Islet precursor cell (in vitro differentiated cells): ENCODE results near the gene HCN3.
A peak's percentile ranks its signal among the peaks of the same experiment; 100 is the strongest.
"Not testable (repeated sequence)": the region's sequence is repeated elsewhere in the genome, so short reads cannot be mapped to it uniquely, and the experiment has no call there.

ENCODE experiments used
- DNase-seq: peaks from one replicate; pipeline ENCODE4 v3.0.0-alpha.2; 2018

Gene HCN3

DNA sequence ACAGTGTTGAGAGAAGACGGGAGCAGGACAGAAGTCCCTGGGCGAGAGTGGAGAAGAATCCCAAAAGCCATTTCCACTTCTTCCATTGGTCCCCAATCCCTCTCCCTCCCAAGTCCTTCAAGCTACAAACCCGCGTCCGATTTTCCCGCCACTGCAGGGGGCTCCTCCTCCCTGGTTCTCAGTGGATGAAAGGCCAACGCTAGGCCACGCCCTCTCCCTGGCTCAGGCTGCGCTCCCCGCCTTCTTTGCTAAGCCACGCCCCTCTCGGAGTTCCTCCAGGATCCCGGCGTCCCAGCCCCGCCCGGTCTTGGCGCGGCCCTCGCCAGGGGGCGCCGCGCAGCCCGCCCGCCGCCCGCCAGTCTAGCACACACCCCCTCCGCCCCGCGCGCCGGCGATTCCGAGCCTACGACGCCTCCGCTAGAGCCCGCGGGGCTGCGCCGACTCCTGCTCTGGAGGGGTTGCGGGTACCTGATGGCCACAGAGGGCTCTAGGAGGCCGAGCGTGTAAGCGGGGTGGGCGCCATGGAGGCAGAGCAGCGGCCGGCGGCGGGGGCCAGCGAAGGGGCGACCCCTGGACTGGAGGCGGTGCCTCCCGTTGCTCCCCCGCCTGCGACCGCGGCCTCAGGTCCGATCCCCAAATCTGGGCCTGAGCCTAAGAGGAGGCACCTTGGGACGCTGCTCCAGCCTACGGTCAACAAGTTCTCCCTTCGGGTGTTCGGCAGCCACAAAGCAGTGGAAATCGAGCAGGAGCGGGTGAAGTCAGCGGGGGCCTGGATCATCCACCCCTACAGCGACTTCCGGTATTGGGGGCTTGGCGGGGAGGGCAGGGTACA lies at the start of gene HCN3:
HCN3 (plus strand) TSS at position 394 of the 832 bp plus-strand sequence; CDS start at position 522, 128 bp downstream.
- peak; percentile 98 for DNase-seq

DNA sequence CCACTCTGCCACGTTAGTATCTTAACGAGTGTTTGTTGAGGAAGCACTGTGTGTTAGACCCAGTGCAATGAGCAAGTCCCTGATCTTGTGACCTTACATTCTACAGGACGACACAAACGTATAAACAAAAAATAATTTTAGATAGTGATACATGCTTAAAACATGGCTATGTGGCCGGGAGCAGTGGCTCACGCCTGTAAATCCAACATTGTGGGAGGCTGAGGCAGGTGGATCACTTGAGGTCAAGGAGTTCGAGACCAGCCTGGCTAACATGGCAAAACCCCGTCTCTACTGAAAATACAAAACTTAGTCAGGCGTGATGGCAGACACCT lies 49.2 kb upstream of the HCN3 start:
- no peak for DNase-seq

DNA sequence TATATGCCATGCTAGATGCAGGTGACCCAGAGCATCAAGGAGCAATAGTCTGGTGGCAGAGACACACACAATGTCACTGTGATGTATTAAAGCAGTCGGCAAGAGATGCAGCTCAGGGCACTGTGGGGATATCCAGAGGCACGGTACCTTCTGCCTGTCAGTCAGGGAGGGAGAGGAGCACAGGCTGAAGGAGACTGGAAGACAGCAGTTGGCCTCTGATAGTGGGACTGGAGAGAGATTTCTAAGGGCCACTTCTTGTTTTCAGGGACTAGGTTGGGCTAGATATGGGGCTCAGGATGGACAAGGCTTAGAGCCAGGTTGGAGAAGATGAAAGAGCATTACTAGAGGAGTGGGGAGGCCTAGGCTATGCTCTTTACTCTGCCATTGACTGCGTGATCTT lies 46.0 kb upstream of the HCN3 start:
- not testable (repeated sequence) for DNase-seq

DNA sequence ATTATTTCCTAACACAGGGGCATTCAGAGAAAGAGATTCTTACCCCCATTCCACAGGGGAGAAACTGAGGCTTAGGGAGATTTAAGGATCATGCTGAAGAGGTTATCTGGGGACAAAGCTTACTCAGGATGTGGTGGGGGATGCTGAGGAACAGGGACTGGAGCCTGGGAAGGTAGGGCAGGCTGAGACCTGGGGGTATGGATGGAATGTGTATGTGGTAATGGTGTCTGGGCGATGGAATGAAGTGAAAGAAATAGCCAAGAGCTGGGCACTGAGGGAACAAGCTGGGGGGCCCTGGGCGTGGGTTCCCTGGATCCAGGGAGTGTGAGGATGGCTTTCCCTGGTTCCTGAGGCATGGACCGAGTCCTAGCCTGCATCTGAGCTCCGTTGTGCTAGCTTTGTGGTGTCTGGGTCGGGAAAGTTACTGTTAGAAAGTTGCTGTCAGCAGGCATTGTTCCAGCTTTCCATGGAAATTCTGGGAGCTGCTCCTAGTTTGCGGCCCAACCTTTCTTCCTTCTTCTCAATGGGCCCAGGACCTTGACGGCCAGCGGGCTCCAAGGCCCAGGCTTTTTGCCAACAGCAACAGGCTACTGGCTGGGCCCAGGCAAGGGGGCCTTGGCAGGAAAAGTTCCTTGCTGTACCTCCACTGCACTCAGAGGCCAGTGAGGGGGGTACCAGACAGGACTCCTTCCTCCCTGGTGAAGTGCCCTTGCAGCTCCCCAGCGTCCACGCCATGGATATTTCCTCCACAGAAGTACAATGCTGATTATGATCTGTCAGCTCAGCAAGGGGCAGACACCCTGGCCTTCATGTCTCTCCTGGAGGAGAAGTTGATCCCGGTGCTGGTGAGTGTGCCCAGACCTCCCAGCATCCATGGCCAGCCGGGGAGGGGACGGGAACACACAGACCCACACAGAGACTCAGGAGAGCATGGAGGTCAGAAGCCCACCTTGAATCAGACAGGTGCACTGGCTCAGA lies 45.0 kb upstream of the HCN3 start:
- not testable (repeated sequence) for DNase-seq

DNA sequence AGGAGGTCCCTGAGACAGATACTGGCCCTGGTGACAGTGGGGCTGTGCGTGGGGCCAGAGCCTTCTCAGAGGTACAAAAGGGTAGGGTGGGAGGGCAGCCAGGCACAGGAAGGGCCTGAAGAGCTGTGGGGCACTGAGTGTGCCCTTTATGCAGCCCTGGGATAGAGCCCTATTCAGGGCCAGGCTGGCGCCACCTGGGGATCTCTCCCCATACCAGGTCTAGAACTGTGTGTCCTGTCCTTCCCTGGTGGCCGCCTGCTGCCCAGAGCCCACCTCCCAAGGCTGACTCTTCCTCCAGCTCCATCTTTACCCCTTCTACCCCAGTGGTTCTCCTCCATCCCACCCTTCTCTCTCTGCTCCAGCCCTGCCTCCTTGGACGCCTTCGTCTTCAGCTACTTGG lies 43.8 kb upstream of the HCN3 start:
- not testable (repeated sequence) for DNase-seq

DNA sequence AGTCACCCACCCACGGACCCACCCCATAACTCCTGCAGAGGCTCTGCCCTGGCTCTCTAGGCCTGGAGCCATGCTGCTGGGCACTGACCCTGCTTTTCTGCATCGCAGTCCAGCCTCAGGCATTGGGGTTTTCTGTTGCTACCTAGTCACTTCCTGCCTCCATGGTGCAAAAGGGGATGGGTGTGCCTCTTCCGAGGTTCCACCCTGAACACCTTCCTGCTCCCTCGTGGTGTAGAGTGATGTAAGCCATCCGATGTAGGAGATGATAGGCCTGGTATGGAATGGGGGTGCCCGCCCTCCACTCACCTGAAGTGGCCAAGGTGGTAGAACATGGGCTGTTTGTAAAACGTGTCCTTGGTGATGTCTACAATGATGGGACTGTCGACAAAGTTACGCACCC lies 41.9 kb upstream of the HCN3 start:
- not testable (repeated sequence) for DNase-seq

DNA sequence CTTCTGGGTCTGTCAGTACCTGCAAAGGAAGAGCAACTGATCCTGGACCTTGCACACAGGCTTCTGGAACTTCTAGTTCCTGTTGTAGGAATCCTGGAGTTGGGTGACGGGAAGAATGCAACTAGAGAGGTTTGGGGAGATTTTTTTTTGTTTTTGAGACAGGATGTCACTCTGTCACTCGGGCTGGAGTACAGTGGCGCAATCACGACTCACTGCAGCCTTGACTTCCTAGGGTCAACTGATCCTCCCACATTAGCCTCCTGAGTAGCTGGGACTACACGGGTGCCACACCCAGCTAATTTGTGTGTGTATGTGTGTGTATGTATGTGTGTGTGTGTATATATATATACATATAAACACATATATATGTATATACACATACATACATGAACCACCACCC lies 40.8 kb upstream of the HCN3 start:
- DNase-seq = no peak

DNA sequence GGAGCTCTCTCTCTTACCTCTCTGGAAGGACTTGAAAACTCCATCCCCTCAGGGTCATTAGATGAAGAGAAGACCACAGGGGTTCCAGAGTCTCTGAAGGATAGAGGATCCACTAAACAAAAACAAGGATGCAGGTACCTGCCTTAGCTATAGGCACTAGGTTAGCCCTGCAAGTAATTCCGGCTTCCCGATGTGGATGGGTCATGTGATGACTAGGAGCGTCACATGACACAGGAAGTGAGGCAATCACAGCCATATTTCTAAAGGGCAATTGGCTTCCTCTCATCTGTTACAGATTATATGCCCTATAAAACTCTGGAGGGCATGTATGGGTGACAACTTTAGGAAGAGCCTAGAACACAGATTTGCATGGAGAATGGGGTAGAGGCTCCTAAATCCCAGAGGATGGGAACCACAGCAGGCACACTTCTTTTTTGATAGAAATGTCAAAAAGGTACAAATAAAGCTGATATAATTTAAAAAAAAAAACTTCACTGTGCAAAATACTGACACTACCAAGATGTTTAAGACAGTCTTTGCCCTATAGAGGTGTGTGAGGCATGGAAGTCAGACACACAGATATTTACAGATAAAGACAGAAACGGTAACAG lies 36.1 kb upstream of the HCN3 start:
- DNase-seq = peak; percentile 82

DNA sequence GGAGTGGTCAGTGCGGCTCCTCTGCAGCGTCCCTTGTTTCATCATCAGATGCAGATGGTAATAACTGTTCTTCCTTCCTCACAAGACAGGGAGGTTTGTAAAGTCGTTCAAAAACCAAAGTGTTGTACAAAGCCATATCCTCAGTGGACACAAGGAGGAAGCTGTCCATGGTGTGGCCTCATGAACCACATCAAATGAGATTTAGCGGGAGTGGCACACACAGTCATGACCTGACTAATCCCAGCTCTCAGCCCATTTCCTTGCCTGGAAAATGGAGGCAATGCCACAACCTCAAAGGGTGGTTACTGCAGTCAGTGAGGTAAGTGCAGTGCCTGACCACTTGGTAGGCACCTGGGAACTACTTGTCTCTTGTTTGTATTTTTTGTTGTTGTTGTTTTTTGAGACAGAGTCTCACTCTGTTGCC lies 35.4 kb upstream of the HCN3 start:
- no peak for DNase-seq

DNA sequence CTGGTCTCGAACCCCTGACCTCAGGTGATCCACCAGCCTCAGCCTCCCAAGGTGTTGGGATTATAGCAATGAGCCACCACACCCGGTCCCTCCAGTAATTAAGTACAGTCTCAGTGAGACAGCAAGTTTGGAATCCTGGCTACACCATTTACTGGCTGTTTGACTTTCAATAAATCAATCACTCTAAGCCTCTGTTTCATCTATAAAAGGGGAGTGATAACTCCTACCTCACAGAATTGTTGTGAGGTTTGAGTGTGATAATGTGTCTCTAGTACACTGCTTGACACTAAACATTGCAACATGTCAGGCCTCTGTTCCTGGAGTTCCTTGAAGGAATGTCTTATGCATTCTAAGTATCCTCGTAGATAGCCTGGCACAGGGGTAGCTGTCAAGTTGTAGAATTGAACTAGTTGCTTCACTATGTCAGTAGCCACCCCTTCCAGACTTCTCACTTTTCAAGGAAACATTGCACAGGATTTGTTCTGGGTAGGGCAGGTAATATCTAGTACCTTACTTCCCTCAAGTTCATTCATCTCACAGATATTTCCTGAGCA lies 34.4 kb upstream of the HCN3 start:
- no peak for DNase-seq

DNA sequence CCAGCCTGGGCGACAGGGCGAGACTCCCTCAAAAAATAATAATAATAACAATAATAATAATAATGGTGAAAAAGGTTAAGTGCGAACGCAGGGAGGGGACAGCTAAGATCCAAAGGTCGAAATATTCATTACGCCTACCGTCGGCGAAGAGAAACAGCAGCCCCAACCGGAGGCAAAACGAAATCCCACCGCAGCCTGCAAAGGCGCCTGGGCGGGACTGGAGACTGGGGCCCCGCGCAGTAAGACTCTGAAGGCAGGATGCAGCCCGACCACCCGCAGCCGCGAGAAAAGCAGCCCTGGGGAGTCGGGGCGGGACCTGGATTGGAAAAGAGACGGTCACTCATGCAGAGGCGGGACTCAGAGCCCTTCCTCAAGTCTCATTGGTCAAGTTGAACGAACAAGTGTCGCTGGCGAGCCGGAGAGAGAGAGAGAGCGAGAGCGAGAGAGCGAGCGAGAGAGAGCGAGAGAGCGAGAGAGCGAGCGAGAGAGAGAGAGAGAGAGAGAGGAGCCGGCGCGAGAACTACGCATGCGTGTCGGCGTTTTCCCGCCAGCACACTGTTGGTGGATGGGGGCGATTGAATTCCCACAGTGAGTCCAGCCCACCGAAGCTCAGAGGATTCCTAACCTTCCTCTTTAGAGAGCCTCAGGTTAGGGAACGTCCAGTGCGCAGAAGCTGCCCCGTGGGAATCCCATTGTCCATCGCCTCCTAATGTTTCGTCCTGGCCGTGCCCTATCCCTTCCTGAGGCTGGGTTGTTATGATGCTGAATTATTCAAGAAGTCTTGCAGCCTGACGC lies 32.7 kb upstream of the HCN3 start:
- peak; percentile 100 for DNase-seq

DNA sequence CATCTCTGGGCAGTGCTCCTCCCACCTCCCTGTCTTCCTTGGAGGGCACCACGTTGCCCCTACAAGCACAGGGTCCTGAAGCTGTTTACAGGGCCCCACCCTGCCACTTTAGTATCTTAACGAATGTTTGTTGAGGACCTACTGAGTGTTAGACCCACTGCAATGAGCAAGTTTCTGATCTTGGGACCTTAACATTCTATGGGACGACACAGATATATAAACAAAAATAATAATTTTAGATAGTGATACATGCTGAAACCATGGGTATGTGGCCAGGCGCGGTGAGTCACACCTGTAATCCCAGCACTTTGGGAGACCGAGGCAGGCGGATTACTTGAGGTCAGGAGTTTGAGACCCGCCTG lies 32.1 kb upstream of the HCN3 start:
- no peak for DNase-seq

DNA sequence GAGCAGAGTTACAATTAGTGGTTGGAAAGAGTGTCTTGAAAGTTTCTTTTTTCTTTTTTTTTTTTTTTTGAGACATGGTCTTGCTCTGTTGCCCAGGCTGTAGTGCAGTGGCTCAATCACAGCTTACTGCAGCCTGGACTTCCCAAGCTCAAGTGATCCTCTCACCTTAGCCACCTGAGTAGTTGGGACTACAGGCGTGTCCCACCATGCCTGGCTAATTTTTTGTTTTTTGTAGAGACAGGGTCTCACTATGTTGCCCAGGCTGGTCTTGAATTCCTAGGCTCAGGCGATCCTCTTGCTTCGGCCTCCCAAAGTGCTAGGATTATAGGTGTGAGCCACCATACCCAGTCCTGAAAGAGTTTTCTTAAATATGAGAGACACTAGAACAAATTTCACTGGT lies 30.5 kb upstream of the HCN3 start:
- not testable (repeated sequence) for DNase-seq

DNA sequence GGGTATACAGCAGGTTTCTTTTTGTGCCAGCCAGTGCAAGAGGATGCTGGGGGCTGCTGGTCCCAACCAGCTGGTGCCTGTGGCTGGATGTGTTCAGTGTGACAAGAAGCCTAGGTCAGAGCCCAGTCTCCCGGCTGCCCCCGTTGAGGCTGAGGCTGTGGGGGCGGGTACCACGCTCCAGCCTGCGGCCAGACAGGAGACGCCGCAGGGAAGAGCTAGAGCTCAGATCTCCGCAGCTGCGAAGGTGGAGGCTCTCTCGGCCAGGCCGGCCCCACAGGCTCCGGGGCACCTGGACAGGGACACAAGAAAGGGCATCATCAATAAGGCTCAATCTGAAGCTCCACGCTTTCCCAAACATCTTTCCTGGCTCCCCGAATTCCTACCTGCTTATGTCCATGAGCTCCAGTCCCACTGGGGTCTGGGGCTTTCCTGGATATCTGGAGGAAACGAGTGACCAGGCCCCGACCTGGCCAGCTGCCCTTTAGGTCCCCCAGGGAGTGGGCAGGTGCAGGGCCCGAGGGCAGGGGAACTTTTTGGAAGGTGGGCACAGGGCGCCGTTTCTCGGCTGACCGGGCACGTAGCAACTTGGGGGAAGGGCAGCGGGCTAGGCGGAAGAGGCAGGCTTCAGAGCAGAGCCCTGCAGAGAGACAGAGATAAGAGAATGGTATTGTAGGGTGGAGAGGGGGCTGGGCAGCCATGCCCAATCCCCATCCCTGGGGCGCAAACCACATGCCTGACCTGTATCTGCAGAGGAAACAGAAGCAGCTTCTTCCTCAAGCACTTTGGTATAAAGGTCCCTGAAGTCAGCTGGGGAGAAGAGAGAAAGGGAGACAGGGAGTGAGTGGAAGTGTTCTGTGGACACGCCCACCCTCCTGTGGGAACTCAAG lies 29.4 kb upstream of the HCN3 start:
- DNase-seq = no peak

DNA sequence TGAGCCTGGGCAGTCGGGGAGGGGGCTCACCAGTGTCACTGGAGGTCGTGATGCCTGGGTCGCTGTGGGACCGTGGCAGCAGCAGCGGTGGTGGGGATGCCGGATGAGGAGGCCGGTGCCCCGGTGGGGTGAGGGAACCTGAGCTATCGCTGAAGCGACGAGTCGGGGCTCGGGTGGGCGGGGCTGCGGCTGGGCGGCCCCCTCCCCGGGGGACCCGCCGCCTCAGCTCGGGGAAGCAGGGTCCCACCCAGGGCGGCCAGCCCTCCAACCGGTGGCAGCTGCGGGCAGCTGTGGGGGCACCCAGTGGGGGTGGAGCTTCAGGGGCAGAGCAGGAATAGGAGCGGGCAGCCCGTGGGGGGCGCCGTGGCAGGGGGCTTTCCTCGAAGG lies 27.0 kb upstream of the HCN3 start:
- DNase-seq = no peak

DNA sequence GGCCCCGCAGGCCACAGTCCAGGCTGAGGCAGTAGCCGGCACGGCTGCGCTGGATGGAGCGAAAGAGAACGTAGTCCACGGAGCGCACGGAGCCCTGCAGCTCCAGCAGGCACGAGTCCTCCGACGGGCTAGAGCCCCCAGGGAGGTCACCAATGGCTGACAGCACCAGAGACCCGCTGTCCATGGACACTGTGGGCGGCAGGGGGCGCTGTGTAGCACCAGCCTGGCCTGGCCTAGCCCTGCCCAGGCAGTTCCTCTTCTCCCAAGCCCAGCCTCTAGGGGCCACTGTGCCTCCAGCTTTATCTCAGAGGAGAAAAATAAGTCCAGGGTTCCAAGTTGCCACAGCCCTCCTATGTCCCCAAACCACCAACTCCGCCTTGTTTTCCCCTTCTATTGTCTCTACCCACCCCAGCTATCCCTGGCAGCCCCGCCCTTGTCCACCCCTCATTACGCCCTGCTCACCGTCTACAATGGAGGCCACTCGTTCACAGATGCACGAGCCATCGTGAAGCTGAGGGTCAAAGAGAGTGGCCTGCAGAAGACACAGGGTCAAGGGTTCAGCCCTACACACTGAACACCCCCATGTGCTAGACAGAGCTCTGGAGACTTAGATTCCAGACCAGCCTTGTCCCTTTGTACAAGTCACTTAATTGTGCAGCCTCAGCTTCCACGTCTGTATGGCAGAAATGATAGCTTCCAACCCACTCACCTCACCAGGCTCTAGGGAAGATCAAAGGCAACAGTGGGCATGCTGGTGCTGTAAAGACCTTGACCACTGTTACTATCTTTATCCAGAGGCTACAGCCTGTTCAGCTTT lies 26.4 kb upstream of the HCN3 start:
- peak; percentile 98 for DNase-seq

DNA sequence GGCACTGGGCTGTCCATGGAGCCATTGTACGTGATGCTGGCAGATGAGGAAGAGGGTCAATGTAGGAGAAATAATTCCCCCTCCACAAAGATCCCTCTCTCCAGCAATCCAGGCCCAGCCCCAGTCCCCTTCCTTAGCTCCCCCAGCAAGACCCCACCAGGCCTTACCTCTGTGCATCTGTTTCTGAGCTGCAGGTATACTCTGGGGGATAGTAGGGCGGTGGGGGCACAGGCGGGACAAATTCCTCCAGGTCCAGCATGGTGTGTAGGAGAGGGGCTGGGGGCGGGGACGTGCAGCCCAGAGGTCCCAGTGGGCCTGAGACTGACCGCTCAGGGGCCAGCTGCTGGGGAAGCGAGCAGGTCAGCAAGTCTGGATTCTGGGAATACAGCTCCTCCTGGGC lies 25.7 kb upstream of the HCN3 start:
- DNase-seq = no peak

DNA sequence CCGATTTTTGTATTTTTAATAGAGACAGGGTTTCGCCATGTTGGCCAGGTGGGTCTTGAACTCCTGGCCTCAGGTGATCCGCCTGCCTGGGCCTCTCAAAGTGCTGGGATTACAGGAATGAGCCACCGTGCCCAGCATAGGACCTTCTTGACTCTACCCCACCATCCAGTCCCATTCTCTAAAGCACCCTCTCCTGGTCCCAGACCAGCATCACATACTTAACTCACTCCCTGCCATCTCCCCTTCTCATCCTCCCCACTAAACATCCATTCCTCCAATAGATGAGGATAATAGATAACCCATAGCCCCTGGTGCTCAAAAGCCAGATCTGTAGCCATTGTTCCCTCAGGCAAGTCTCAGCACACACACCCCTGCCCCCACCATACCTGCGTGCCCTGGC lies 24.1 kb upstream of the HCN3 start:
- DNase-seq = no peak

DNA sequence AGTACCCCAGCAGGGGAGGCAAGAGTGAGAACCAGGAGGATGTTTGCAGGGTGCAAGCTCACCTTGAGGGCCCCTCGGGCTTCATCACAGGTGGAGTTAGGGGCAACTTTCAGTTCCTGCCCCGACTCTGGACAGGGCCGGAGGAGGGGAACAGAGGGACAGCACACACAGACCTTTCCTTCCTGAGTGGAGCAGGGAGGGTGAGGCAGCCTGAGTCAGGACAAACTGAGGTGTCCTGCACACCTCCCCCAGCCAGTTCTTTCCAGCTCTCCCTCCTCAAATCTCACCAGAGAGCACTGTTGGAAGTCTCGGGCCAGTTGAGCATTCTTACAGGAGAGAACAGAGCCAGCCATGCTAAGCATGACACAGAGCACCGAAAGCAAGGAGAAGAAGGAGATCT lies 23.5 kb upstream of the HCN3 start:
- DNase-seq = no peak

DNA sequence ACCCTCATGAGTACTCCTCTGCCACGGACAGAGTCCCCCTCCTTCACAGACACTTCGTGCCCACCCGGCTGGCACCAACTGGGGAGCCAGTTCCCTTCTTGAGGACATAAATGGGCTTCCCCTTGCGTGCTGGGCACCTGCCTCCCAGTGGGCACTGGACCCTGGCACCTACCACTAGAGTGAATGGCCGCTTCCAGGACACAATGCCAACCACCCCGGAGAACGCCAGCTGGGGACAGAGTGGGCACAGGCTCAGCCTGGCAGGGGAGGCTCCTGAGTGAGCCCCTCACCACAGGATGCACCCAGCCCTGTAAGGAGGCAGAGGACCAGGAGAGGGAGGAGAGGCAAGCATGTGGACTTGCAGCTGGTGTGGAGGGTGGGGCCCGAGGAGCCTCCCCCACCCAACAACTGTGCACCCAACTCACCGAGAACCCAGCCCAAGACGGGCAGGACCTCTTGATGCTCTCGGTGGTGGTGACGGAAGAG lies 23.0 kb upstream of the HCN3 start:
- DNase-seq = no peak
